ACC112 (cell line): ENCODE measurements around the gene TCL1A.
"Not testable (repeated sequence)": the region's sequence is repeated elsewhere in the genome, so short reads cannot be mapped to it uniquely, and the experiment has no call there.

Experiments used
- H2AFZ ChIP-seq: fragments of 200-600 bp; sonication (generic); one replicate; pipeline ENCODE4 v1.6.0; 2017; ENCODE audit warnings: antibody characterized with exemption, low read length; ENCODE audit not compliant: unreplicated experiment
- H3K27ac ChIP-seq: fragments of 200-600 bp; sonication (generic); 2 replicates; pipeline ENCODE4 v1.5.1; 2014; ENCODE audit warnings: low read depth, mild to moderate bottlenecking, antibody characterized with exemption, low read length, moderate library complexity
- H3K27me3 ChIP-seq: fragments of 200-600 bp; sonication (generic); 2 replicates; pipeline ENCODE4 v1.6.1; 2014; ENCODE audit warnings: mild to moderate bottlenecking, antibody characterized with exemption, low read length, moderate library complexity, mixed read lengths; ENCODE audit not compliant: insufficient read depth
- H3K36me3 ChIP-seq: fragments of 200-600 bp; sonication (generic); 2 replicates; pipeline ENCODE4 v1.6.1; 2016; ENCODE audit warnings: mild to moderate bottlenecking, antibody characterized with exemption, low read length, moderate library complexity, mixed read lengths; ENCODE audit not compliant: insufficient read depth
- H3K4me1 ChIP-seq: fragments of 200-600 bp; sonication (generic); one replicate; pipeline ENCODE4 v1.6.1; 2016; ENCODE audit warnings: low read length, mixed read lengths; ENCODE audit not compliant: insufficient read depth, unreplicated experiment, control insufficient read depth
- H3K4me3 ChIP-seq: fragments of 200-600 bp; sonication (generic); 2 replicates; pipeline ENCODE4 v1.5.1; 2014; ENCODE audit warnings: mild to moderate bottlenecking, low read depth, low read length
- H3K79me2 ChIP-seq: fragments of 200-600 bp; sonication (generic); one replicate; pipeline ENCODE4 v1.6.0; 2016; ENCODE audit warnings: low read length; ENCODE audit not compliant: control insufficient read depth, unreplicated experiment, insufficient read depth

The TCL1A gene

DNA sequence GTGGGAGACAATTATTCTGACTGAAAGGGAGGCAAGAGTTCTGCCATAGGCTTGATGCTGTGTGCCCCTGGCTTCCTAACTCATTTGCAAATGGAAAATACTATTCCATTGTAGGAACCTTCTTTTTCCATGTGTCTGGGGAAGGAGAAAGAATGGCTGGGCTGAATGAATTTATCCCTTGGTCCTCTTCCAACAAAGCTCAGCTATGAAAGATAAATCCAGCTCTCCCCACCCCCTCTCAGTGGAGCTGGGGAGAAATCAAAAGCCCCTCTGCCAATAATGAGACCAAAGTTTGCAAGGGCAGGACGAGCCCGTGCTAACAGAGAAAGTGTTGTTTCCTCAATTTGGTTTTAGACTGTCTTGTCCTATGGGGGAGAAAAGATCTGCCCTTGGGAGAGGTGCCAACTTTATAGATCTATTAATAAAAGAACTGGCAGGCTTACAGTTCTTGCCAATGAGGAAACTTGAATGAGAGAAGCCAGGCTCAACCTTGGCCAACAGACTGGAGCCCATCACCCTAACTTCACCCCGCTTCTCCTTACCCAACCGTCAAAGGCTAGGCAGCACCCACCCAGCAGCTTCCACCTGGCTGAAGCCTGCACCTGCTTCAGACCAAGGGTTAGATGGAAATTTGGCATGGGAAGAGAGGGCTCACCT lies 36.6 kb downstream of the TCL1A start:
- H3K27me3 ChIP-seq, result peaks cover 3% of the 10 kb centered on the region; the same call in 1 of the 2 replicates
- no peaks in the 10 kb centered on the region for H3K4me1 ChIP-seq
- no peak overlapping the region for H2AFZ ChIP-seq
- no peak overlapping the region for H3K4me3 ChIP-seq
- H3K79me2 ChIP-seq, result no peaks in the 10 kb centered on the region
- no peaks in the 10 kb centered on the region for H3K36me3 ChIP-seq
- H3K27ac ChIP-seq, result no peak overlapping the region

DNA sequence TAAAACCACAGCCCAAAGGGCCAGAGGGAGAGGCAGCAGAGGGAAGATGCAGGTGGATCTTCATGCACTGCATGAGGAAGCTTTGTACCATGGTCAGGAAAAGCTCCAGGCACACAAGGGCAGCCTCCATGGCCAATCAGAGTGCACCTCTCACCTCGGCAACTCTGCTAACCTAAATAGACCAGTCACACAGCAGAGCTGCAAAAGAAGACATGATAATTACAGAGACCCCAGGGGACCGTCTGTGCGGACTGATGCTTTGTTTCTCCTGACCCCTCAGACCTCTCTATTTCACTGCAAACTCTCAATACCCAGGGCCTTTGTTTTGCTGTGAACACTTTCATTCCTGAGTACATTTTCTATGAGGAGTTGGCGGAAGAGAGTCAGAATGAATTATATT lies 38.4 kb downstream of the TCL1A start:
- peaks cover 19% of the 10 kb centered on the region for H3K27me3 ChIP-seq
- H3K79me2 ChIP-seq, result no peaks in the 10 kb centered on the region

DNA sequence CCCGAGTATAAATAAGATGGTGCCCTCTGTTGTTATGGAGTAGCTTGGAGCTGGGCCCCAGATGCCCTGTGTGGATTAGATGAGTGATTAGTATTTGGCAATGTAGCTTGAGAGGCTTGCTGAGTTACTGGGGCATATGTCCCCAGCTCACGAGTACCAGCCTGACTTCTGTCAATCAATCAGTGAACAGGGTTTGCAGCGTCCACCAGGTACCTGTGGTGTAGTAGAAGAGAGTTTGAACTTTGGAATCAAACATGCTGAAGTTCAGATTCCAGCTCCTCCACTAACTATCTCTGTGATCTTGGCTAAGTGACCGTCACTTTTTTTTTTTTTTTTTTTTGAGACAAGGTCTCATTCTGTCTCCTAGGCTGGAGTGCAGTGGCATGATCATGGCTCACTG lies 39.3 kb downstream of the TCL1A start:
- Histone ChIP-seq H3K27ac (no peak overlapping the region), H3K4me3 (no peak overlapping the region), H3K27me3 (peaks cover 27% of the 10 kb centered on the region), H2AFZ (no peak overlapping the region), H3K36me3 (no peaks in the 10 kb centered on the region), H3K4me1 (no peaks in the 10 kb centered on the region), H3K79me2 (no peaks in the 10 kb centered on the region)

More for the DNA sequence above, 38.4 kb downstream of the TCL1A start:
- no peaks in the 10 kb centered on the region for H3K36me3 ChIP-seq
- no peak overlapping the region for H3K27ac ChIP-seq
- no peak overlapping the region for H3K4me3 ChIP-seq
- no peaks in the 10 kb centered on the region for H3K4me1 ChIP-seq
- H2AFZ ChIP-seq, result no peak overlapping the region

DNA sequence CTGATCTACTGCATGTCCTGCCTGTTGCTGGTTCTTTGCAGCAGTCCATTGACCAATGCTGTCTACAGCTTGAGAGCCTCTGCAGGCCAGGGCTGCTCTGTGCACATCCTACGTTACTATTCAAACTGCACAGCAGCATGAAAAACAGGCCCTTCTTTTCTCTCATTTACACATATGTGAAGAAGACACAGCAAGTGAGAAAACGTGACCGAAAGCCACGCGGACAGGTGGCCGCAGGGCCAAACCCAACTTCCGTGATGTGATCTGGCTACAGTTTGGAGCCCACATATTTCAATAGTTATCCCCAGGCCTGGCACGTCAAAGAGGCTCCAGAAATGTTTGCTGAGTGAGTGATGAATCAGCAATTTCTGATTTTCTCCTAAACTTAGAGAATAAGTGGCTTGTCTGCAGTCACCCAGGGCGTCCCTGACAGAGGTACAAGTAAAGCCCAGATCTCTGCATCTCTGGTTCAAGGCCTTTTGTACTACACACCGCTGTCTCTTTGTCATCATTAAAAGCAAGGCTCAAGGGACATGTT lies 45.6 kb downstream of the TCL1A start:
- Histone ChIP-seq H3K36me3 (no peaks in the 10 kb centered on the region), H3K27me3 (peaks cover 34% of the 10 kb centered on the region), H3K4me1 (no peaks in the 10 kb centered on the region), H3K4me3 (no peak overlapping the region), H3K79me2 (no peaks in the 10 kb centered on the region), H2AFZ (no peak overlapping the region), H3K27ac (no peak overlapping the region)

DNA sequence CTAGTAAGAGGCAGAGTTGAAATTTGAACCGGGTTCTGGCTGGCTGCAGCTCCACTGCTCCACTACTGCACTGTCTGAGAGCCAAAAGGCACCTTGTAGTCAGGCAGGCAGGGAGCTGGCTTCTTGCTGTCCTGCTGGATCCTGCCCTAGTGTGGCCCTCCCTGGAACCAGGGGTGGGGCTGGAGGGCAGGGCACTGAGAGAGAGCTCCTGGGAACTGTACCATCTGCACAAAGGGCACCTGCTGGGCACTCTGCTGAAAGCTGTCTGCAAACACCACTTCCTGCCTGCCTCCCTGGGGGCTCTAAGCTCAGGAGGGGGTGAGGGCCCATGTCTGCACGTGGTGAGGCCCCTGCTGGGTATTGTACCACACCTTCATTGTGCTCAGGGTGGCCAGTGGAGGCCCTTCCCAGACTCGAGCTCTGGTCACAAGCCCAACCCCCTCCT lies 46.7 kb downstream of the TCL1A start:
- no peak overlapping the region for H3K27ac ChIP-seq
- H3K4me1 ChIP-seq, result no peaks in the 10 kb centered on the region
- no peak overlapping the region for H3K4me3 ChIP-seq

DNA sequence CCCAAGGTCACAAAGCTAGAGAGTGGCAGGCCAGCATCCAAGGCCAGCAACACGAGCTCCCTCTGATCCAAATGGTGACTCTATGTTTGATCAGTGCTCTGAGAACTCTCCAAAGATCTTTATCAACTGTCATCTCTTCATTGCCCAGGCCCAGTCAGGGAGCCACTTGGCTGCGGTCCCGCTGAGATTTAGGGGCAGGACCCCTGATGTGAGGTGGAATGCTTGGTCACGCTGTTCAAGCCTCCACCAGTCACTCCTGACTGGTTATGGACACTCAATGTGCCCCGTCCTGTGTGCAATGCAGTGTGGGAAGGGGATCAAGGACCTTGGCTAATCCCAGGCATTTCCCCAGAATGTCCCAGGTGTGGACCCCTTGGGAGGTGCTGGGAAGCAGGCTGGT lies 47.5 kb downstream of the TCL1A start:
- no peak overlapping the region for H2AFZ ChIP-seq
- H3K4me1 ChIP-seq, result no peaks in the 10 kb centered on the region
- peaks cover 24% of the 10 kb centered on the region for H3K27me3 ChIP-seq
- H3K79me2 ChIP-seq, result no peaks in the 10 kb centered on the region
- H3K4me3 ChIP-seq, result no peak overlapping the region
- no peaks in the 10 kb centered on the region for H3K36me3 ChIP-seq
- H3K27ac ChIP-seq, result no peak overlapping the region

More for the DNA sequence above, 46.7 kb downstream of the TCL1A start:
- H3K36me3 ChIP-seq, result no peaks in the 10 kb centered on the region
- no peak overlapping the region for H2AFZ ChIP-seq
- no peaks in the 10 kb centered on the region for H3K79me2 ChIP-seq
- H3K27me3 ChIP-seq, result peaks cover 30% of the 10 kb centered on the region

DNA sequence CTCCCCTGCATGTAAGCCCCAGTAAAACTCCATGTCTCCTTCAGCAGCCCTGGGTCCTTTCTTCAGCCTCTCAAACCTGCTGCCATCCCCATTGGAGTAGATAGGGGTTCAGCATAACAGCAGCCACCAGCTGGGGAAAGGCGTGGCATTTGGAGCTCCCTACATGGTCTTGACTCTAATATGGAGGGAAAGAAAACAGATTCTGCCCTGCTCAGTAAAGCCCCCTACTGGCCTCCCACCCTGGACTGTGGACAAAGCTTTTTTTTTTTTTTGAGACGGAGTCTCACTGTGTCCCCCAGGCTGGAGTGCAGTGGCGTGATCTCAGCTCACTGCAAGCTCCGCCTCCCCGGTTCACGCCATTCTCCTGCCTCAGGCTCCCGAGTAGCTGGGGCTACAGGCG lies 48.4 kb downstream of the TCL1A start:
- not testable (repeated sequence) for H2AFZ ChIP-seq, H3K4me3 ChIP-seq, H3K79me2 ChIP-seq, H3K4me1 ChIP-seq, H3K36me3 ChIP-seq, H3K27ac ChIP-seq
- peaks cover 15% of the 10 kb centered on the region for H3K27me3 ChIP-seq

DNA sequence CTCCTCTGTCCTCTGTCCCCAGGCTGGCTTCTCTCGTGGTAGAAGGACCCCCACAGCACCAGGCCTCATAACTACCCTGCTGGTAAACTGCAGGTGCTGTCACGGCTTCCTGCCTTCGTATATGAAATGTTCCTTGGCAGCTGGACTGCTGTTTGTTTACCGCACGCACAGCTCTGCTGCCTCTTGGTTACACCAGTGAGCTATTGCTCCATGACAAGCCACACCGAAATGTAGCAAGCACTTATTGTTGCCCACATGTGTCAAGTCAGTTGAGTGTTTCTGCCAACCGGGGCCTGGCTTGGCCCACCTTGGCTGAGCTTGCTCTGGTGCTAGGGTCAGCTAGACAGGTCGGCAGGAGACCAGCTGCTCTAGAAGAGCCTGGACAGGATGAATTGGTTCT lies 49.4 kb downstream of the TCL1A start:
- Histone ChIP-seq H3K27me3 (peaks cover 6% of the 10 kb centered on the region; the same call in 1 of the 2 replicates), H3K79me2 (no peaks in the 10 kb centered on the region), H3K36me3 (no peaks in the 10 kb centered on the region), H3K4me1 (no peaks in the 10 kb centered on the region), H2AFZ (no peak overlapping the region), H3K27ac (no peak overlapping the region), H3K4me3 (no peak overlapping the region)

DNA sequence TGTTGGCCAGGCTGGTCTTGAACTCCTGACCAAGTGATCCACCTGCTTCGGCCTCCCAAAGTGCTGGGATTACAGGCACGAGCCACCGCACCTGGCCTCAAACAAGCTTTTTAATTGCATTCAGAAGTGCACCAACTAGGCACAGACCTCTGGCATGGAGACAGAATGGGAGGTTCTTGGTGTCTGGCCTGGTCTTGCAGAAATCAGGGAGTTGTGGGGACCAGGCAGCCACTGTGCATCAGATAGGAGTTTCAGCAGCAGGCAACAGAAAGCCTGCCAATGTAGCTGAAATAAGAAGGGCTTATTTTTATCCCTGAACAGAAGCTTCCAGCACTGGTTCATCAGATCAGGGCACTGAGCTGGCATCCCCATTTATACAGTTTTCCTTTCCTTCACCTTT lies 49.9 kb downstream of the TCL1A start:
- Histone ChIP-seq H3K4me1 (no peaks in the 10 kb centered on the region), H2AFZ (no peak overlapping the region), H3K79me2 (no peaks in the 10 kb centered on the region), H3K27ac (no peak overlapping the region), H3K4me3 (no peak overlapping the region), H3K36me3 (no peaks in the 10 kb centered on the region), H3K27me3 (peaks cover 4% of the 10 kb centered on the region; the same call in 1 of the 2 replicates)

DNA sequence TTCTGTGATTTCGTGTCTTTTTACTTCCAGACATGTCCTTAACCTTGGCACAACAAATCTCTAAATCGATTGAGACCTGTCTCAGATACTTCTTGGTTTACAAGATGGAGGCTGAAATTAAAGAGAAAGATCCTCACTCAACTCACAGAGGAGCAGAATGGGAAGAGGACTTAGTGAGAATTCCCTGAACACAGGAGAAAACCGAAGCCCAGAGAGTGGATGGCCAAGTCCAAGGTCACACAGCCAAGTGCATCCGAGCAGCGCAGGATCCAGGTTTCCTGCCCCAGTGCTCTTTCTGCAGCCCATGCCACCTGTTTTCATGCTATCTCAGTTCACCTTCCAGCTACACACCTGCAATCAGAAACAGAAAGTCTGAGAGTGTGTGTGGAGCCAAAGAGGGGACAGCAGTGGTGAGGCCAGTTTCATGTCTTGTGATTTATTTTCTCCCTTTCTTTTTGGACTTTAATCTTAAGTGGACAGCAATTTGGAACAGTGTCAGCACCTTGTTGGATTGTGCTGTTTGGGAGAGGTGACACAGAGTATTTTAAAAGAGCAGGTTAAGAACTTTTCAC lies 50.6 kb downstream of the TCL1A start:
- Histone ChIP-seq H3K27me3 (no peaks in the 10 kb centered on the region; the same call in 1 of the 2 replicates), H3K79me2 (no peaks in the 10 kb centered on the region), H3K27ac (no peak overlapping the region), H3K36me3 (no peaks in the 10 kb centered on the region), H2AFZ (no peak overlapping the region), H3K4me1 (no peaks in the 10 kb centered on the region), H3K4me3 (no peak overlapping the region)
